Ishikawa (cell line): ENCODE measurements around the gene DYRK1B.

Experiments
- EP300 ChIP-seq: IDR thresholded peaks from 2 replicates; pipeline ENCODE4 v1.6.1; 2012; ENCODE audit warnings: borderline replicate concordance
- RAD21 ChIP-seq: IDR thresholded peaks from 2 replicates; pipeline ENCODE4 v1.6.1; 2012; ENCODE audit warnings: low read depth
- TAF1 ChIP-seq: IDR thresholded peaks from 2 replicates; pipeline ENCODE4 v1.6.1; 2012; ENCODE audit warnings: low read depth, mild to moderate bottlenecking
- ZBTB7A ChIP-seq: IDR thresholded peaks from 2 replicates; pipeline ENCODE4 v1.6.1; 2012; ENCODE audit warnings: low read depth

DNA sequence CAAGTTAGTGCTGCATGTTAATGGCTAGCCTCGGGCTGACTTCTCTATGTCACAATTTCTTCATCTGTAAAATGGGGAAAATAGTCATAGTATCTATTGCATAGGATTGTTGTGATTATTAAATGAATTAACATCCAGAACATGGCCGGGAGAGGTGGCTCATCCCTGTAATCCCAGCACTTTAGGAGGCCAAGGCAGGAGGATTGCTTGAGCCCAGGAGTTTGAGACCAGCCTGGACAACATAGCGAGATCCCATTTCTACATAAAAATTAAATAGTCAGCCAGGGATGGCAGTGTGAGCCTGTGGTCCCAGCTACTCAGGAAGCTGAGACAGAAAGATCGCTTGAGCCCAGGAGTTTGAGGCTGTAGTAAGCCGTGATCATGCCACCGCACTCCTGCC, 34.0 kb upstream of the DYRK1B start:
- TF ChIP-seq EP300 (no peak), RAD21 (no peak), TAF1 (no peak), ZBTB7A (no peak)
